HCT116 (cell line): ENCODE data around the gene SUGCT. TPM values are rescaled to one million over a fixed set of nuclear protein-coding genes. Genes with fewer than 3 reads are reported as not detected.

Source experiments
- ATAC-seq: fragments of 200-7000 bp; cut with Tn5 transposase; 2 replicates; pipeline ENCODE4 v1.9.1; 2020; ENCODE audit warnings: mild to moderate bottlenecking, moderate library complexity
- BruUV-seq: library from RNA; stranded (reverse); fragments of 400-500 nt; replicated peaks from 2 replicates; lab custom pipeline; 2021; lab: Mats Ljungman, UMichigan
- CTCF ChIA-PET: fragments of 300-600 bp; sonication (Branson Sonifier 250); formaldehyde crosslinking; loops from one replicate; lab custom pipeline; 2021; ENCODE audit warnings: antibody characterized with exemption; lab: Charles Lee
- POLR2A ChIA-PET: fragments of 300-600, 350-600 bp; sonication (Branson Sonifier 250); formaldehyde crosslinking; loops from one replicate; lab custom pipeline; 2021; ENCODE audit warnings: antibody characterized with exemption; lab: Charles Lee
- RAD21 ChIA-PET, 2 experiments: fragments of 300-600 bp; sonication (Branson Sonifier 250); formaldehyde crosslinking; loops; one replicate each; lab custom pipeline; 2023; ENCODE audit warnings: low total read pairs in 2 of 2; ENCODE audit not compliant: uncharacterized antibody in 2 of 2, unreplicated experiment in 2 of 2, low non-redundant PET in 1 of 2; lab: Charles Lee
- DNase-seq: peaks from one replicate; pipeline ENCODE4 v3.0.0-alpha.2; 2010; ENCODE audit warnings: low read depth, low spot score
- H2AFZ ChIP-seq: fragments of 200-600 bp; shearing (Covaris generic), sonication (generic); 2 replicates; pipeline ENCODE4 v1.6.1; 2017; ENCODE audit warnings: low read depth, mixed run types, mixed read lengths, antibody characterized with exemption, low read length; ENCODE audit not compliant: poor library complexity, severe bottlenecking
- H3K27ac ChIP-seq: 2 replicates; pipeline ENCODE4 v1.5.1; 2012; ENCODE audit warnings: low read depth, low read length
- H3K27me3 ChIP-seq: fragments of 200-600 bp; sonication (generic); 2 replicates; pipeline ENCODE4 v1.6.1; 2016; ENCODE audit warnings: mixed run types, low read length, mixed read lengths; ENCODE audit not compliant: insufficient read depth
- H3K36me3 ChIP-seq, 2 experiments: fragments of 200-500 bp in 1 of 2; fragments of 200-600 bp in 1 of 2; sonication (Bioruptor generic) in 1 of 2; sonication (generic) in 1 of 2; 2 replicates each; pipeline versions ENCODE4 v1.5.1 to v1.6.1; 2014 to 2016; ENCODE audit warnings: low read length in 2 of 2, inconsistent platforms in 1 of 2, mixed read lengths in 1 of 2, mixed run types in 1 of 2; ENCODE audit not compliant: insufficient read depth in 2 of 2, control insufficient read depth in 1 of 2
- H3K4me1 ChIP-seq, 2 experiments: fragments of 200-600 bp in 1 of 2; sonication (generic) in 1 of 2; 2 replicates each; pipeline versions ENCODE4 v1.5.1 to v1.6.1; 2012 to 2017; ENCODE audit warnings: low read length in 2 of 2, inconsistent platforms in 1 of 2, mild to moderate bottlenecking in 1 of 2, mixed read lengths in 1 of 2, mixed run types in 1 of 2, moderate library complexity in 1 of 2; ENCODE audit not compliant: insufficient read depth in 2 of 2, control insufficient read depth in 1 of 2
- H3K4me2 ChIP-seq: fragments of 200-600 bp; sonication (generic); 2 replicates; pipeline ENCODE4 v1.6.1; 2017; ENCODE audit warnings: mixed run types, low read length, mixed read lengths
- H3K4me3 ChIP-seq, 2 experiments: fragments of 200-600 bp in 1 of 2; sonication (generic) in 1 of 2; replicated peaks in 1 of 2; 2 replicates each; pipeline ENCODE4 v1.5.1; 2011 to 2016; ENCODE audit warnings: low read length in 2 of 2, control low read depth in 1 of 2, low read depth in 1 of 2, mild to moderate bottlenecking in 1 of 2, mixed read lengths in 1 of 2, mixed run types in 1 of 2
- H3K79me2 ChIP-seq: fragments of 200-600 bp; sonication (generic); 2 replicates; pipeline ENCODE4 v1.6.1; 2017; ENCODE audit warnings: mild to moderate bottlenecking, mixed run types, low read length, moderate library complexity, mixed read lengths; ENCODE audit not compliant: insufficient read depth
- H3K9ac ChIP-seq: fragments of 200-600 bp; sonication (generic); 2 replicates; pipeline ENCODE4 v1.6.1; 2016; ENCODE audit warnings: low read length, mixed read lengths
- H3K9me2 ChIP-seq: fragments of 200-600 bp; sonication (generic), shearing (Covaris generic); 2 replicates; pipeline ENCODE4 v1.6.1; 2017; ENCODE audit warnings: mixed run types, mild to moderate bottlenecking, moderate library complexity; ENCODE audit not compliant: insufficient read depth
- H3K9me3 ChIP-seq, 2 experiments: fragments of 200-500 bp in 1 of 2; fragments of 200-600 bp in 1 of 2; sonication (Bioruptor generic) in 1 of 2; sonication (generic) in 1 of 2; 2 replicates each; pipeline ENCODE4 v1.6.1; 2014 to 2017; ENCODE audit warnings: low read length in 2 of 2, mixed read lengths in 2 of 2, inconsistent platforms in 1 of 2, low read depth in 1 of 2, mild to moderate bottlenecking in 1 of 2, mixed run types in 1 of 2, moderate library complexity in 1 of 2; ENCODE audit not compliant: control insufficient read depth in 1 of 2, insufficient read depth in 1 of 2
- H4K20me1 ChIP-seq: fragments of 200-600 bp; sonication (generic), shearing (Covaris generic); 2 replicates; pipeline ENCODE4 v1.6.1; 2017; ENCODE audit warnings: mixed run types, mild to moderate bottlenecking, moderate library complexity; ENCODE audit not compliant: insufficient read depth
- ATF3 ChIP-seq: IDR thresholded peaks from 2 replicates; pipeline ENCODE4 v1.6.1; 2012
- CBX3 ChIP-seq: IDR thresholded peaks from 2 replicates; pipeline ENCODE4 v1.6.1; 2012; ENCODE audit warnings: low read depth
- CEBPB ChIP-seq: IDR thresholded peaks from 2 replicates; pipeline ENCODE4 v1.6.1; 2012; ENCODE audit warnings: low read depth
- EGR1 ChIP-seq: IDR thresholded peaks from 2 replicates; pipeline ENCODE4 v1.6.1; 2012; ENCODE audit warnings: low read depth
- EZH2 ChIP-seq: fragments of 200-600 bp; sonication (generic); IDR thresholded peaks from 2 replicates; pipeline ENCODE4 v1.6.1; 2017; ENCODE audit warnings: antibody characterized with exemption, mixed run types
- EZH2phosphoT487 ChIP-seq: fragments of 200-600 bp; IDR thresholded peaks from 2 replicates; pipeline ENCODE4 v1.6.1; 2018; ENCODE audit warnings: antibody characterized with exemption, borderline replicate concordance
- FOSL1 ChIP-seq: IDR thresholded peaks from 2 replicates; pipeline ENCODE4 v1.6.1; 2012; ENCODE audit warnings: low read depth
- JUND ChIP-seq: IDR thresholded peaks from 2 replicates; pipeline ENCODE4 v1.6.1; 2012
- MAX ChIP-seq: IDR thresholded peaks from 2 replicates; pipeline ENCODE4 v1.6.1; 2012
- POLR2A ChIP-seq: IDR thresholded peaks from 2 replicates; pipeline ENCODE4 v1.7.0; 2011; ENCODE audit warnings: borderline replicate concordance; ENCODE audit not compliant: insufficient read depth, insufficient read length; ENCODE audit errors: extremely low read depth
- RAD21 ChIP-seq: IDR thresholded peaks from 2 replicates; pipeline ENCODE4 v1.6.1; 2012; ENCODE audit warnings: low read depth, mild to moderate bottlenecking
- REST ChIP-seq: IDR thresholded peaks from 2 replicates; pipeline ENCODE4 v1.6.1; 2012; ENCODE audit warnings: low read depth
- SP1 ChIP-seq: IDR thresholded peaks from 2 replicates; pipeline ENCODE4 v1.6.1; 2012; ENCODE audit warnings: low read depth
- SRF ChIP-seq: IDR thresholded peaks from 2 replicates; pipeline ENCODE4 v1.6.1; 2012; ENCODE audit warnings: low read depth
- TCF7L2 ChIP-seq: IDR thresholded peaks from 2 replicates; pipeline ENCODE4 v1.7.0; 2011; ENCODE audit warnings: borderline replicate concordance, inconsistent platforms; ENCODE audit not compliant: insufficient read depth, insufficient read length; ENCODE audit errors: extremely low read depth
- YY1 ChIP-seq: IDR thresholded peaks from 2 replicates; pipeline ENCODE4 v1.6.1; 2011; ENCODE audit warnings: low read length, low read depth, moderate library complexity, mild to moderate bottlenecking; ENCODE audit not compliant: insufficient replicate concordance; ENCODE audit errors: extremely low read depth
- intact Hi-C: fragments of 100-400 bp; cut with micrococcal nuclease; formaldehyde crosslinking; loops from 2 replicates; pipeline ENCODE4 v1.10.0; 2022
- total RNA-seq: library from RNA; stranded (reverse); gene quantifications from one replicate; pipeline ENCODE4 v1.2.1, GENCODE V29; 2021; ENCODE audit not compliant: unreplicated experiment

The SUGCT gene
- total RNA-seq, 1 experiment from 2014 or later = 4.4 TPM

GRCh38 chr7:40134428-40135316 lies at the start of gene SUGCT, which contains the start of gene MPLKIP (continued):
- TF ChIP-seq ATF3 (no peak), SP1 (peak; percentile 79), EGR1 (peak; percentile 76), YY1 (peak; percentile 79), CEBPB (peak; percentile 38; the same call in 1 of the 2 replicates), MAX (peak; percentile 94), SRF (peak; percentile 87; the same call in 1 of the 2 replicates)

- H3K4me2 ChIP-seq = no peak overlapping the region
- RAD21 ChIA-PET = no interaction called here
- TF ChIP-seq TCF7L2 (no peak), FOSL1 (no peak), YY1 (no peak), SRF (no peak), EZH2phosphoT487 (no peak), EZH2 (no peak), ATF3 (no peak), REST (no peak), JUND (no peak), MAX (no peak), EGR1 (no peak), CBX3 (no peak), RAD21 (no peak), SP1 (no peak), POLR2A (no peak)
- H3K36me3 ChIP-seq = peaks cover 21% of the 10 kb centered on the region in 2 experiments; a peak in 3 of 4 replicates
- H3K27ac ChIP-seq = no peak overlapping the region
- H3K9me3 ChIP-seq = no peaks in the 10 kb centered on the region
- intact Hi-C loops = no loop called here
- ATAC-seq (no peak), DNase-seq (no peak)
- CTCF ChIA-PET = no interaction called here
- H3K79me2 ChIP-seq = no peaks in the 10 kb centered on the region
- no peaks in the 10 kb centered on the region for H3K9me2 ChIP-seq
- POLR2A ChIA-PET = interaction anchor here (0.6 kb wide), 1 partner anchor 235 kb away, joined by 3 read pairs; no protein-coding TSS in a partner anchor
- H4K20me1 ChIP-seq = no peaks in the 10 kb centered on the region
- no peak overlapping the region for H2AFZ ChIP-seq
- no peaks in the 10 kb centered on the region for H3K4me1 ChIP-seq
- BruUV-seq = no TSS peak
- no peak overlapping the region for H3K9ac ChIP-seq
- H3K27me3 ChIP-seq = no peaks in the 10 kb centered on the region
- no peak overlapping the region for H3K4me3 ChIP-seq
These were observed 42.6 kb upstream of the SUGCT start for GRCh38 chr7:40092182-40092581.
